H1 (cell line): Measurements from ENCODE around the gene AANAT. TPM values are rescaled to one million over a fixed set of nuclear protein-coding genes. Genes with fewer than 3 reads are reported as not detected.

Experiments used
- polyA plus RNA-seq, 7 experiments: library from polyadenylated mRNA; depleted of rRNA in 3 of 7; stranded (reverse) in 5 of 7; unstranded in 2 of 7; fragments of >200 nt in 5 of 7; fragments of 200-250 nt in 2 of 7; gene quantifications; 1 replicate in 5 of 7; 2 replicates in 1 of 7; 4 replicates in 1 of 7; pipeline versions ENCODE4 v1.2.1 to v1.2.3, GENCODE V29; 2011 to 2013; ENCODE audit warnings: missing spikeins in 2 of 7, mixed read lengths in 2 of 7
- total RNA-seq: library from RNA; stranded (reverse); fragmentation: NEBNext Ultra II Directional; extraction: Animal tissue kit (Norgen Biotek cat#: 25700); gene quantifications from 2 replicates; pipeline ENCODE4 v1.2.1, GENCODE V29; 2021
- TF ChIP-seq, protein P1 (sequence below), 3 experiments: IDR thresholded peaks; 1 replicate in 2 of 3; 2 replicates in 1 of 3; pipeline versions ENCODE4 v1.5.1 to v1.6.1; 2011; ENCODE audit warnings: low read length in 3 of 3, mild to moderate bottlenecking in 3 of 3, inconsistent platforms in 2 of 3, low read depth in 1 of 3, moderate library complexity in 1 of 3; ENCODE audit not compliant: insufficient read depth in 1 of 3; ENCODE audit errors: control extremely low read depth in 1 of 3

The AANAT gene
- total and polyA plus RNA-seq, 2 of the 8 experiments (the other 6 are each of a cell fraction or from before 2014, with no cell fraction given), result 0.53 TPM; not detected in 1

DNA sequence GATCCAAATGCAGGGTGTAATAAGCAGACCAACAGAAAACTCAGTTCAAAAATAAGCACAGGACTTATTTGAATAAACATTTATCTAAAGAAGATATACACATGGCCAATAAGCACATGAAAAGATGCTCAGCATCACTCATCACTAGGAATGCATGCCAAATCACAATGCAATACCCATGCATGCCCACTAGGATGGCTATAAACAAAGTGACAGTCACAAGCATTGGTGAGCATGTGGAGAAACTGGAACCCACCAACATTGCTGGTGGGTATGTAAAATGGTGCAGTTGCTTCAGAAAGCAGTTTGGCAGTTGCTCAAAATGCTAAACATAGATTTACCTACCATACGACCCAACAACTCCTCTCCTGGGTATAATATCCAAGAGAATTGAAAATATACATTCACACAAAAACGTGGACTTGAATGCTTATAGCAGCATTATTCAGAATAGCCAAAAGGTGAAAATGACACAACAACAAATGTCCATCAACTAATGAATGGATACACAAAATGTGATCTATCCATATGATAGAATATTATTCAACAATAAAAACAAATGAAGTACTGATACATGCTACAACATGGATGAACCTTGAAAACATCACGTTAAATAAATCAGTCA lies 34.6 kb upstream of the AANAT start (continued):
- TF ChIP-seq, protein P1, sequence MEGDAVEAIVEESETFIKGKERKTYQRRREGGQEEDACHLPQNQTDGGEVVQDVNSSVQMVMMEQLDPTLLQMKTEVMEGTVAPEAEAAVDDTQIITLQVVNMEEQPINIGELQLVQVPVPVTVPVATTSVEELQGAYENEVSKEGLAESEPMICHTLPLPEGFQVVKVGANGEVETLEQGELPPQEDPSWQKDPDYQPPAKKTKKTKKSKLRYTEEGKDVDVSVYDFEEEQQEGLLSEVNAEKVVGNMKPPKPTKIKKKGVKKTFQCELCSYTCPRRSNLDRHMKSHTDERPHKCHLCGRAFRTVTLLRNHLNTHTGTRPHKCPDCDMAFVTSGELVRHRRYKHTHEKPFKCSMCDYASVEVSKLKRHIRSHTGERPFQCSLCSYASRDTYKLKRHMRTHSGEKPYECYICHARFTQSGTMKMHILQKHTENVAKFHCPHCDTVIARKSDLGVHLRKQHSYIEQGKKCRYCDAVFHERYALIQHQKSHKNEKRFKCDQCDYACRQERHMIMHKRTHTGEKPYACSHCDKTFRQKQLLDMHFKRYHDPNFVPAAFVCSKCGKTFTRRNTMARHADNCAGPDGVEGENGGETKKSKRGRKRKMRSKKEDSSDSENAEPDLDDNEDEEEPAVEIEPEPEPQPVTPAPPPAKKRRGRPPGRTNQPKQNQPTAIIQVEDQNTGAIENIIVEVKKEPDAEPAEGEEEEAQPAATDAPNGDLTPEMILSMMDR (IDR thresholded peaks at IDR 0.05; ENCODE audit: control extremely low read depth in 1 of 3, insufficient read depth in 1 of 3, low read depth in 1 of 3, low read length in 3 of 3), result peak in 2 of 3 experiments; percentile 35 to 72; a peak in 2 of 4 replicates
